HT-29 (cell line): Measurements from ENCODE around the gene NKAIN2. TPM values are rescaled to one million over a fixed set of nuclear protein-coding genes. Genes with fewer than 3 reads are reported as not detected.

Experiments
- DNase-seq: peaks from one replicate; pipeline ENCODE4 v3.0.0-alpha.2; 2015; ENCODE audit warnings: low spot score
- total RNA-seq: library from RNA; depleted of rRNA; stranded (reverse); fragments of >200 nt; shearing (Covaris generic); gene quantifications from 2 replicates; pipeline ENCODE4 v1.2.3, GENCODE V29; 2014

Gene NKAIN2
- total RNA-seq, 1 experiment from 2014 or later, result 0.13 TPM

DNA sequence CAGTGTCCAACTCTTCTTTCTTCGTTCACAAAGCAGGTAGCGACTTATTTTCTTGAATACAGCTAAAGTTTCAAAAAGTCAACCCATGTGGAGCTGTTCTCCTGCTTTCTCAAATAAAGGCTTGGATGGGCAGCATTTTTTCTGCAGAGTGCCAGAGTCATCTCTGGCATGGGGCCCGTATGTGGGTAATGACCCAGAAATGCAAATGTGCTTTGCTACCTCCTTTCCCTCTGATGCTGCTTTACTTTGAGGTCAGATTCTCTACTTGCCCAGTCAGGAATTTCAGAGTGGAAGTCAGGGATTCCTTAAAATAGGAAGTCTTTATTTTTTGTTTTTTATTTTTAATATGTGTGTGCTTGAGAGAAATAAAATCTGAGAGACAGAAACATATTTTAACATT lies 4.9 kb downstream of the NKAIN2 start:
- no peak for DNase-seq

DNA sequence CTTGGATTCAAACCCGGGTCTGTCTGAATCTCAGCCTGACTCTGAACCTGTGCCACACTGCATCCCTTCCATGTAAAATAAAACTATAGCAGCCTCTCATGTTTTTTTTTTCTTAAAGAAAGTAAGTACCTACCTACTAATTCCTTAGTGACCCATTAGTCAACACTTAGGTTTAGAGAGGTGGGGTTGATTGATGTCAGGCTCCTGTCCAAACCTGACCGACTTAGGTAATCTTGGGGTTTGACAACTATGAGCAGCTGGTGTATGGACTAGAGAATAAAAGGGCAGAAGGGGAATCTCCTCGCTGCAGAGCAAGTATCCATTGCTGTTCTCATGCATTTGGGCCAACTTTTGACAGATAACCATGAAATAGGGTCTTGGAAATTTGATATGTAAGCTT lies 6.5 kb downstream of the NKAIN2 start:
- no peak for DNase-seq

DNA sequence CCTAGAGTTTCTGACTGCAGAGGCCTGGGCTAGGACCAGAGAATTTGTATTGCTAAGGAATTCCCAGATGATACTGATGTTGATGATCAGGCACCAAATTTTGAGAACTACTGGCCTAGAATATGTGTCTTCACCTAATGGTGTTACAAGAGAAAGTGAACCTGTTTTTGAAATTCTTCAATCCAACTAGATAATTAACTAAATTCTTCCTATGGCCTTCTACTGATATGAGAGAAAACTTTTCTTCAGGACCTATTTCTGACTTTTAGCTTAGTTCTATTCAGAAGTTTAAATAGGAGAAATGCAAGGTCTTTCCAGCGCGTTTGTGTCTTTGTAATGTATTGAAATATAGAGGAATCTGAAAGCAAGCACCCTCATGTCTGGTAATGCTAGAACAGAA lies 7.3 kb downstream of the NKAIN2 start:
- no peak for DNase-seq

DNA sequence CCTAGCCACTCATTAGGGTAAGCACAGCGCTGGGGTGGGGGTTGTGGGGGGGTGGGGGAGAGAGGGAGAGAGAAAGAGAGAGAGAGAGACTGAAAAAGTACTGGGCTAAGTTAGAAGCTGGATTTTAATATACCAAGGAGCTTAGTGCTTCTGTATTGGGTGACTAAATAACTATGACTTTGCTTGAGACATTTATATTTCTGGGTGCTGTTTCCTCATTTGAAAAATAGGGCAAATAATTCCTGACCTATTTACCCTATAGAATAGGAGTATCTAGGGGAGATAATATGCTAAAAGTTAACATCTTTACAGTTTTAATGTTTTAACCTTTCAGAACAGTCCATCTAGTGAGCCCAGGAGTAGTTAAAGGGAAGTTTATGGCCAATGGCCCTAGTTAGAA lies 7.7 kb downstream of the NKAIN2 start:
- DNase-seq, result no peak

DNA sequence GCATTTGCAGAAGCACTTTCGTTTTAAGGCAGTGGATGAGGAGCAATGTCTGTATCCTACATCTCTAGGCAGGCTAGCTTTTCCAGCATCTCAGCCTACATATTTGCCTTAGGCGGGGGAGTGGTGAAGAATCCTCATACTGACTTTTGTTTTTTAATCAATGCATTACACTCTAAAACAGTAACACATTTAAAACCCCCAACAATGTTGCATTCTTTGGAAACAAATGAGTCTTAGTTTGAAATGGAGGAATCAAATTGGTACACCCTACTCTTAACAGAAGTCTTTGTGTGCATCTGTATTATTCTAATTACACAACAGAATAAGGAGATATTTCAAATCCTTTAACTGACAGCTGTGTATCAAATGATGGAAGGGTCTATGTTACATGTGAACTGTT lies 9.0 kb downstream of the NKAIN2 start:
- no peak for DNase-seq

DNA sequence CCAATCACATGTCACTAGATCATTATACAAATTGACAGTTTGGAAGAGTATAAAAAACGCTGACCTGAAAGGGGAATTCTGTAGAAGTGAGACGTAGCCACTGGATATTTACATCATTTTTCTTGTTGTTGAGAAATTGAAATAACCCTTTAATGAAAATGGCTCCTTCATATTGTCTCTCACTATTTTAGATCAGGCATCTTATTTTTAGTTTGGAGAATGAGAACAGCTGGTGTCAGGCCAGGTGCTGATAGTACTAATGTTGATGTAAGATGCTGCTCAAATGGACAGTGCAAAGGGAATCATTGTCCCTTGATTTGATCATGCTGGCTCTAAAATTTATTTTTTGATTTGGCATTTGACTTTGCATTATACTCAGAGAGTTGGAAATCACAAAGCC lies 17.4 kb downstream of the NKAIN2 start:
- DNase-seq, result no peak

DNA sequence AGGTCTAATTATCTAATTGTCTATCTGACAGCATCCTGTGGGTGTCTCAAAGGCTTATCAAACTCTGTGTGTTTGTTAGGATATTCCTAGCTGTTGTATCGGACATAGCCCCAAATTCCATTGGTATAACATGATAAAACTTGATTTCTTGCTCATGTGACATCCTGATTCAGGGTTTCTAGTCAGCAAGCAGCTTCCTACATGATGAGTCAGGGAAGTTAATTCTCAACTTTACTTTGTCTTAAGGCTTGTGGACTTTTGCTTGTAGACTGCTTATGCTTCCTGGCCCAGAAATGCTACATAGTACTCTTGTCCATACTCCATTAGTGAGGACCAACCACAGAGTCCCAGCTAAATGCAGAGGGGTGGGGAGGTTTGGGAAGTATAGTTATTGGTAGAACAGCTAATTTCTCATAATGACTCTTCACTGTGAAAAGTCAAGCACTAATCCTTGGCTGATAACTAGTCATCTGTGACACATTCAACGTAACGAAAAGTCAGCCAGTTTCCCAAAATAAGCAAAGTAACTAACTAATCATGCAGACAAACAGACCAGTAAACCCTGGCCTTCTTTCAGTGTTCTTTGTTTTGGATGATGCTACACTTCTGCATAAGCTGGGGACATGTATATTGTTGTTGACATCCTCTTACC lies 25.8 kb downstream of the NKAIN2 start:
- no peak for DNase-seq

DNA sequence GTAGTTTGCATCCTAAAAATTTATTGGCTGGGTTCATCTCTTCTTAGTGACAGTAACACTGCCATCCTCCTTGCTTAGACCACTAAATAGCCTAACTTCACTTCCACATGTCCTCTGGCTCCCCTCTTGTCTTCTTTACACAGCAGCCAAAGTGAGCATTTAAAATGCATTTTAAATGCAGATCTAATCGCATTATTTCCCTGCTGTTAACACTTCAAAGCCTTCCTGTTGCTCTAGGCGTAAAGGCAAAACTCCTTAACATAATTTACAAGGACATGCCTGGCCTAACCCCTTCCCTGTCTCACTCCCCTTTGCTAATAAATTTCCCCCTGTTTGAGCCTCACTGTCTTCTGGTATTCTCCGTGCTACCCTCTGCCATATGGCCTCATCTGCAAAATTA lies 26.5 kb downstream of the NKAIN2 start:
- no peak for DNase-seq

DNA sequence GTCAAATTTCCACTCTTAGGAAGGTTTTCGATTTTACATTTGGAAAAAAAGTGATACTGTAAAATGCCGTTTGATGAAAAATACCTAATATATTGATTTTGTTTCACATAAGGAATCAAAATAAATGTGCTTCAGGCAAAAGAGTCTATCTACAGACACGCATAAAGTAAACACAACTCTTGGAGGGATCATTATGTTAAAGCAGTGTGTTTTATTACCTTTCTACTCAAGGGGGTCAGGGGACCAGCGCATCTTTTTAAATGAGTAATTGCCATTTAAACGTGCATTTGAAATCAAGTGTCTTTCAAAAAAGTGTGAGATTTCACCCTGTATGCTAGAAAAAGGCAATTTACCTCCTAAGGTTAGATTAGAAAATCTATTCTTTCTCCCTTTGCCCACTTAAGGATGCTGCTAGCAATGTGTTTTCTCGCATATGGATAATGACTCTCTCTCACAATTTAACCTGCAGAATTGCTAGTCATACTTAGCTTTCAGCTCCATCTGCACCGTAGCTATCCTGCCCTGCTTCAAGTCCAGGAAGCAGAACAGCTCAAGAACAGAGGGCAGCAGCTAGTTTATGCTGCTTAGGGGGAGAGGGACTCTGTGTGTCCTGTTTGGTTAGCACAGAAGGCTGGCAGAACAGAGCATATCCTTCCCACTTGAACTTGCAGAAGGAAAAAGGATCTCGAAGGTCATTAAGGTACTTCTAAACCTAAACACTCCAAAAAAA lies 35.0 kb downstream of the NKAIN2 start:
- DNase-seq, result no peak

DNA sequence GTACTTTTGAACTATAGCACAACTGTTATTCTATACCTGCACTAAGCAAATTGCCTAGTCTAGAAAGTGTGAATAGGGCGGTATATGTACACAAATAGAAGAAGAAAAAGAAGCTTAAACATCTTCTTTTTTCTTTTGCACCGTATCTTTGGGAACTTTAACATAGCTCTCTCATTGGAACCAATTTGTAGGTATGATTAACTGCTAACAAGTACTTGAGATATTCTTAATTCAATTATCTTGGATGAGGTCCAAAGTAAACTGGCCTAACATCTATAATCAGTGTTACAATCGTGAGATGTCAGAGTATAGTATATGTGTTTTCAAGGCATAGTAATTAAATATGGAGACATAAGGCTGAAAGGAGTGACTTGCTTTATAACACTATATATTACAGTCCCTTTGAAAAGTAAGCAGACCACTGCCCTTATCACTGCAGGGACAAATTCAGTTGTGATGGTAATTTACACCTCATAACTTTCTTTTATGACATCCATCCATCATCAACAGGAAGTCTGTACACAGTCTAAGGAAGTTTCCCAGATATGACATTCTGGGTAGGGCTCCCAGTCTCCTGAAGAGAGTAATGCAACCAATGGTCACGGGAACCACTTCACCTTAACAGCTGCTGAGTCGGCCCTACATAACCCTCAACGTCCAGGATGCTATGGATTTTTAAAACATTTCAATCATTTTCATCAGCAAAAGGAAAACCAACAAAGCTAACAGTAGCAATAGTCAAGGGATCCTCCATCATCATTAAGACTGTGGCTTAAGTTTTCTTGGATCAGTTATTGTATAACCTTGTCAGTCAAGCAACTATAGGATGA lies 37.6 kb downstream of the NKAIN2 start:
- peak; percentile 38 for DNase-seq

DNA sequence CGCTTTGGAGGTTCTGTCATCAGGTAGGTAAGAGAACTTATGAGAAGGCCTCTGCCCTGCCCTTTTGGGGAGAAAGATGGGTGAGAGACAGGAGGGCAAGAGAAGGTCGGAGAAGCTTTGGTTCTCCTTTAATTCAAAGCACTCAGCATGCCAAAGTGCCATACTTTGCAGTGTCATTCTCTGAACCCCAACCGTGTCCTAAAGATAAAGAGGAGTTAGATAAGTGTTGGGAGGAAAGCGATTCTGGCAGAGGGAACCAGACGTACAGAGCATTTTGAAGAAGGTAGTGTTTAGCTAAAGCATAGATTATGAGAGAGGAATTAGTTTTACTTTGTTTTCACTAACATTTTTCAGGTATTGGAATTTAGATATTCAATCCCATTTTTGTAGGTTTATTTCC lies 40.3 kb downstream of the NKAIN2 start:
- no peak for DNase-seq

DNA sequence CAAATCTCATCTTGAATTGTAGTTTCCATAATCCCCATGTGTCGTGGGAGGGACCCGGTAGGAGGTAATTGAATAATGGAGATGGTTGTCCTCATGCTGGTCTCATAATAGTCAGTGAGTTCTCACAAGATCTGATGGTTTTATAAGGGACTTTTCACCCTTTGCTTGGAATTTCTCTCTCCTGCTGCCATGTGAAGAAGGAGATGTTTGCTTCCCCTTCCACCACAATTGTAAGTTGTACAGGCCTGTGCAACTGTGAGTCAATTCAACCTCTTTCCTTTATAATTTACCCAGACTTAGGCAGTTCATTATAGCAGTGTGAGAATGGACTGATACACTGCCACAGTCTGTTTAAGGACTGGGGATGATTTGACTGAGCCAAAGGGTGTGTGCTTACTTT lies 44.7 kb downstream of the NKAIN2 start:
- DNase-seq, result no peak

DNA sequence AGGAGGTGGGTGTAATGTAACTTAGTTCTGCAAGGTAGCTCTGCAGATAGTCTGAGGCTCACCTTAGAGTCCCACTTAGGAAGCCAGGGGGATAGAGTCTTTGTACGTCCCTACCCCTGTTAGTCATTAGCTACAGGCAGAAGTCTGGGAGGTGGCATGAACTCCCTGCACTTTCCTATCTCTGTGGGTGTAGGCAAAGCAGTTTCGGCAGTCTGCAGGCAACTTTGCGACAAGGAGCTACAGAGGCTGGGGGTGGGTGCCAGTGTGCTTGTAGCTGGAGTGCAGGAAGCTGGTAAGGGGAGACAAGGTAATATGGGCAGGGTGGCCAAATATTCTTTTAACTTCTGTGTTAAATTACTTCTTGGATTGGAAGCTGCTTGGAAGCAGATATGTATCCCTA lies 45.7 kb downstream of the NKAIN2 start:
- no peak for DNase-seq

DNA sequence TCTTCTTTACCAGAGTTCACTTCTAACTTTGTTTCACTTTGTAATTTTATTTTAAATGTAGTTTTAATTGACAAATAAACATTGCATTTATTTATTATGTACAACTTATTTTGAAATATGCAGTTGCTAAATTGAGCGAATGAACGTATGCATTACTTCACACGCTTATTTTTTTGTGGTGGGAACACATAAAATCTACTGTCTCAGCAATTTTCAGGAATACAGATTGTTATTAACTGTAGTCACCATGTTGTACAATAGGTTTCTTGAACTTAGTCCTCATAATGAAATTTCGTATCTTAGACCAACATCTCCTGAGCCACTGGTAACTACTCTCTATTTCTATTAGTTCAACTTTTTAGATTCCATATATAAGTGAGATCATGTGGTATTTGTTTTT lies 46.9 kb downstream of the NKAIN2 start:
- DNase-seq, result no peak

DNA sequence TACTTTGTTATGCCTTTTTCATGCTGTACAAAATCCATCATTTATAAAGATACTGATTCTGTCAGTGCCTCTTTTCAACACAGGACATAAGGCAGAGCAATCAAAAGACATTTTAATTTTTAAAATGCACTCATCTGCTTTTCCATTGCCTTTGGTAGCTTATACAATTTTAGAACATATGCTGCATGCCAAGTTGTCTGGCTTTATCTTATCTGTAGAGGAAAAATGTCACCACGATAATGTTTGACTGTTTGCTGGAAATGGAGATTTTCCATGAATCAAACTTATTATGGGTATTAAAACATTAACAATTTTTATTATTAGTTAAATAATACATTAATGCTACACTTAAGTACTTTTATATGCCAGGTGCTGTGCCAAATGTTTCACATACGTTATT lies 50.5 kb downstream of the NKAIN2 start:
- no peak for DNase-seq

DNA sequence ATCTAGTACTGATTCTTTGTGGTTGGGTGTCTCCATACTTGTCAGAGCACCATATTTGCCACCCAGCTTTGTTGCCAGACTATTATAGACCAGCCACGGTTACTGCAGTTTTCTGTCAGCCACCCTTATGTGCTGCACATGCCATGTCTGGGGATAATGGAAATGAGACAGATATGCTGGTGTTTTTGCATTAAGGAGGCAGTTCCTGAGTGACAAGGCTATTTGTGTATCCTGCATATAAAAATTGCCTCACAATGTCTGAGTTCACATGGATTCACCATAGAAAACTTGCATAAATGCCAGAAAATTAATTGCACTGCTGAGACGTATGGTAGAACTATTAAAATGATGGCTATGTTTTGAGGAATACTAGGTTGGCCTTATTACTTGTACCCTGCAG lies 51.8 kb downstream of the NKAIN2 start:
- no peak for DNase-seq

DNA sequence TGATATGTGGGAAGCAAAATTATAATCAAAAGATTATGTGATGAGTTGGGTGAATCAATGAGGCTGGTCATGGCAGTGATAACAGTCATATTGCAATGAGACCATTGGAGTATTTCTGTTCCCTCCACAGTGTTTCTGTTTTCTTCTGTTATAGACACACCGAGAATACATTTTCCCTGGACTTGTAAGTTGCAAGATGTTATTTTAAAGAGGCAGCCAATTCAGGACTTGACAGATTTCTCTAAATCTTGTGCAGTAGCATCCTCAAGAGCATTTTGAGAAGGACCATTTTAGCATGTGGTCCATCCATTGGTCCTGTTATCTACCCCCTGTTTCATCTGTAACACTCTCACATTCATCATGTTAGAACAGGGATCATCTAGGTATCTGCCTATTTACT lies 55.6 kb downstream of the NKAIN2 start:
- no peak for DNase-seq

DNA sequence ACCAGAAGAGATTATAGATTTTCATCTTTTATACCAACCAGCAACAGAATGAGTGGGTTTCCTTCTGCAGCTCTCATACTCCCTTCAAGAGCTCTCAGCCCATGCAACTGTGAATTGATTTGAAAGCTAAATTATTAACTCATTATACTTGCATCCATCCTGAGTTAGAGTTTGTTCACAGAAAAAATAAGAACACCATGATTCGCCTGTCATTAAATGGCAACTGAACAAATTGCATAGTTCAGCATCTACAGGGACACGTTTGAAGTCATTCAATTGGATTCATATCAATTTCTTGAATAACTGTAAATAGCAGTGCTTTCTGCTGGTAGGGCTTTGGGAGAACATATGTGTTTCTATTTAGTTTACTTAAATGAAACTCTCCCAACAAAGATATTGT lies 65.7 kb downstream of the NKAIN2 start:
- DNase-seq, result no peak

DNA sequence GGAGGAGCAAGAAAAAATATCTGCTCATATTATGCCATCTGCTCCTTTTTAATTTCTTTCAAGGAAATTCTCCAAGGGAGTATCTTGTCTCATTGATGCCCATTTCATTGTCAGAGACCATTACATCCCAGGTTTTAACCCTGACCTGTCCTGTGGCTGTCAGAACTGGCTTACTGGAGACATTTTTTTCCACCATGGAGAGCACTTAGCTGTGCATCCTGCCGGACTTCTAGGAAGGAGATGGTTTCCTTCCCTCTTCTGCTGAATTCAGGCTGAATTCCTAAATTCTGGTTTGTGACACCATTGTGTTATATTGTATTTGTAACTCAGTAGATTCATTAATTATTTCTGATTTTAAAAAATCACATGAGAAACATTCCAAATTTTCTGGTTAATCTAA lies 70.3 kb downstream of the NKAIN2 start:
- no peak for DNase-seq

DNA sequence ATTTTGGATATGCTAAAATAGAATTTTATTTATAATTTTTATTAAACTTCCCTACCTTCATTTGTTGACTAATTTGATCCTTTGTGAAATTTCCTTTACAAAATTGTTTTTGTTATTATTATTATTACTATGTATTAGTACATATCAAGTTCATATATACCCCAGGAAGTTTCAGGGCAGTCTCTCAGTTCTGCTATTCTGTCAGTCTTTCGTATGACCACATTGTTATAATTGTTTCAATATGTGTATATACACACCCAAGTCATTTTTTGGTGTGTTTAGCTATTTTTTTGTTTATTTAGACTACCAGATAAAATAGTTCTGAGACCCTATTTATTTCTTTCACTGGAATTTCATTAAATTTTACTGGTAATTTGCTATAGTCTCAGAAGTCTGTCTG lies 72.1 kb downstream of the NKAIN2 start:
- DNase-seq, result no peak

DNA sequence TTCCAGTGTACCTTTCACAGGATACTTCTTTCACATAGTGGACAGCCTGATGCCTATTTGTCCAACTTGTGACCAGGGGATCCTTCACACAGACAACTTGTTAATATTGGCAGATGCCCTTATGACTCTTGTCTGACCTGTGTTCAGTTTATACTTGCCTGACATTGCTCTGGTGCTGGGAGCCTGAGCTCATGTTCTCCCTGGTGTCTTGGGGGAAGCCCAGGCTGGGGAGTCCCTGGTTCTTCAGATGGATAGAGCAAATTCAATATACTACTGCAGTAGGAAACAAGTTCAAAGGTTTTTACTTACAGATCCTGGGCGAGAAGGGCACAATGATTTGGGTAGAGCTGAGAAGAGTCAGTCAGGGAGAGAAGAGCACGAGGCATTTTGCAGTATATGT lies 76.1 kb downstream of the NKAIN2 start:
- no peak for DNase-seq

DNA sequence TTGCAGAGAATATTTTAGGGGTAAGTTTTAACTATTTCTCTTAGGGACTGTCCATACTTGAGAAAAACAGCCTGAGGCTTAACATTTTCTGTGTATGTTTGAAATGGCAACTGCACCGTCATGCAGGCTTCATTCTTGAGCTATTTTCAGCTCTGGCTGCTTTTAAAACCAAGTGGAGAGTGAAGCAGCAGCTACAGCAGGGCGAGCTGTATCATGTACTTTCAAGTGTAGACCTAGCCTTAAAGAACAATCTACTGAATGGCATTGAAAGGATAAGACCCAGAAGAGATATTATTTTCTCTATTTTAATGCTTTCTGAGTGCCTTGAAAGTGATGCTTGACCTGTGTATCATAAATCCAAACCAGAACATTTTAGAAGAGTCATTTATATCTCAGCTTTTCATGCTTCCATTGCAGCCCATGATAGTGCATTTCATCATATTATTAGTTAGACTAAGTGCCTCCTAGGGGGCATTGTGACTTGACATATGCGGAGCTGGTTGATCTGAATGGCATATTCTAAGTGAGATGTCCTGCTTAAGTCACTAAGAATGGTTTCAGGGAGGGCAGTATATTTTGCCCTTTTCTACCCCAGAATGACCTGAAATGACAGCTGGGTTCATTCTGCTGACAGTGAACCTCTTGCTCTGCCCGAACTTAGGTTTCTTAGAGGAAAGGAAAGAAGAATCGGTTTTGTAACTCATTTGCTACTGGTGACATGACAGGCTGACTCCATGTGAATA lies 85.3 kb downstream of the NKAIN2 start:
- no peak for DNase-seq
